HepG2 (cell line): ENCODE measurements around the gene ACVR1B. TPM values are rescaled to one million over a fixed set of nuclear protein-coding genes. Genes with fewer than 3 reads are reported as not detected.

Source experiments
- ATF7 ChIP-seq, 2 experiments: fragments of 450-650 bp in 1 of 2; sonication (generic) in 1 of 2; formaldehyde crosslinking in 1 of 2; IDR thresholded peaks; 2 replicates each; pipeline versions ENCODE4 v1.4.0 to v1.6.1; 2016 to 2020; ENCODE audit warnings: antibody characterized with exemption in 1 of 2, mild to moderate bottlenecking in 1 of 2, missing genetic modification reagents in 1 of 2
- SP5 ChIP-seq: IDR thresholded peaks from 2 replicates; pipeline ENCODE4 v1.6.1; 2016; ENCODE audit warnings: low read depth, borderline replicate concordance
- polyA plus RNA-seq, 8 experiments: library from polyadenylated mRNA; depleted of rRNA in 3 of 8; stranded (reverse) in 7 of 8; unstranded in 1 of 8; fragments of >200 nt; fragmentation: Illumina TruSeq in 4 of 8; extraction: Trizol in 4 of 8; gene quantifications; 2 replicates each; pipeline versions ENCODE4 v1.2.1 to v1.2.3, GENCODE V29; 2011 to 2016; ENCODE audit warnings: low read depth in 4 of 8, missing spikeins in 1 of 8, mixed read lengths in 1 of 8; ENCODE audit not compliant: insufficient read depth in 1 of 8
- total RNA-seq, 5 experiments: library from RNA; depleted of rRNA; stranded (reverse); fragments of >200 nt; fragmentation: Illumina TruSeq; extraction: Trizol; gene quantifications; 2 replicates each; pipeline ENCODE4 v1.2.3, GENCODE V29; 2016; ENCODE audit warnings: low read depth in 1 of 5
- TF ChIP-seq, protein P1 (sequence below): sonication (generic); formaldehyde crosslinking; IDR thresholded peaks from 2 replicates; pipeline ENCODE4 v1.4.0; 2020; ENCODE audit warnings: missing genetic modification reagents
- TF ChIP-seq, protein P2 (sequence below), 2 experiments: fragments of 450-650 bp in 1 of 2; sonication (generic) in 1 of 2; formaldehyde crosslinking in 1 of 2; IDR thresholded peaks; 2 replicates each; pipeline versions ENCODE4 v1.6.1 to v1.8.0; 2016 to 2022; ENCODE audit warnings: antibody characterized with exemption in 1 of 2, mild to moderate bottlenecking in 1 of 2, missing genetic modification reagents in 1 of 2
- TF ChIP-seq, protein P3 (sequence below), 2 experiments: sonication (generic) in 1 of 2; formaldehyde crosslinking in 1 of 2; IDR thresholded peaks; 2 replicates each; pipeline versions ENCODE4 v1.6.1 to v1.9.0; 2014 to 2022; ENCODE audit warnings: antibody characterized with exemption in 1 of 2, borderline replicate concordance in 1 of 2, inconsistent platforms in 1 of 2, low read depth in 1 of 2, missing genetic modification reagents in 1 of 2
- TF ChIP-seq, protein P4 (sequence below): sonication (generic); formaldehyde crosslinking; IDR thresholded peaks from 2 replicates; pipeline ENCODE4 v1.4.0; 2020; ENCODE audit warnings: missing genetic modification reagents

The ACVR1B gene
- total and polyA plus RNA-seq, 2 of the 13 experiments (the other 11 are each of a cell fraction or from before 2014, with no cell fraction given): 8.9 to 12.1 TPM

DNA sequence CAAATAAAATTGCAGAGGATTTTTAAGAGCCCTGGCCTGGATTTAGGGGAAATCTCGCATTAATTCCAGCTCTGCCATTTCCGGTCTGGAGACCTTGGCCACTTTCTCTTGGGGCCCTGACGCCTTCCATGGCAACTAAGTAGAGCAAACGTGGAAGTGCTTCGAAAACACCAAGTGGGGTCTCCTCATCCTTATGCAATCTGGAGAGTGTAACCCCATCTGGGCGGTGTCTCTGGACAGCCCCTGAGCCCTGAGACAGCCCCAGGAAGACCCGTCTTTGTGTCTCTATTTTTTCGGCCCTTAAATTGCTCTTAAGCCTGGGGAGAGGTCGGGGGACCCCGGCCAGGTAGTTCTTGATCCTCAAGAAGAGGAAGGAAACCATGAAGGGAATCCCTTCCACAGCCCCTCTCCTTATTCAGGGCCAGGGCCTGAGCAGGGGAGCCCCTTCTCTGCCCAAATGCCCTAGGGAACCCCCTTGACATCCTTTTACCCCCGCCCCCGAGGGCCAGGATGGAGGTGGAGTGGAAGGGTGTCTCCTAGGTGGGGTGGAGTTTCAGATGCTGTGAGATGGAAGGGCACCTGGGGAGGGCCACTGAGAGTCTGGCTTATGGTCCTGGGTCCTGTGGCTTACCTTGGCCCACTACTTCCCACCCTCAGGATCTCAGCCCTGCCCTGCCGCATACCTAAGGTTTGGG is 82.1 kb downstream of the ACVR1B start (continued):
- TF ChIP-seq, protein P1, sequence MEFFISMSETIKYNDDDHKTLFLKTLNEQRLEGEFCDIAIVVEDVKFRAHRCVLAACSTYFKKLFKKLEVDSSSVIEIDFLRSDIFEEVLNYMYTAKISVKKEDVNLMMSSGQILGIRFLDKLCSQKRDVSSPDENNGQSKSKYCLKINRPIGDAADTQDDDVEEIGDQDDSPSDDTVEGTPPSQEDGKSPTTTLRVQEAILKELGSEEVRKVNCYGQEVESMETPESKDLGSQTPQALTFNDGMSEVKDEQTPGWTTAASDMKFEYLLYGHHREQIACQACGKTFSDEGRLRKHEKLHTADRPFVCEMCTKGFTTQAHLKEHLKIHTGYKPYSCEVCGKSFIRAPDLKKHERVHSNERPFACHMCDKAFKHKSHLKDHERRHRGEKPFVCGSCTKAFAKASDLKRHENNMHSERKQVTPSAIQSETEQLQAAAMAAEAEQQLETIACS (CRISPR knock-in tag): no peak
- TF ChIP-seq, protein P2, sequence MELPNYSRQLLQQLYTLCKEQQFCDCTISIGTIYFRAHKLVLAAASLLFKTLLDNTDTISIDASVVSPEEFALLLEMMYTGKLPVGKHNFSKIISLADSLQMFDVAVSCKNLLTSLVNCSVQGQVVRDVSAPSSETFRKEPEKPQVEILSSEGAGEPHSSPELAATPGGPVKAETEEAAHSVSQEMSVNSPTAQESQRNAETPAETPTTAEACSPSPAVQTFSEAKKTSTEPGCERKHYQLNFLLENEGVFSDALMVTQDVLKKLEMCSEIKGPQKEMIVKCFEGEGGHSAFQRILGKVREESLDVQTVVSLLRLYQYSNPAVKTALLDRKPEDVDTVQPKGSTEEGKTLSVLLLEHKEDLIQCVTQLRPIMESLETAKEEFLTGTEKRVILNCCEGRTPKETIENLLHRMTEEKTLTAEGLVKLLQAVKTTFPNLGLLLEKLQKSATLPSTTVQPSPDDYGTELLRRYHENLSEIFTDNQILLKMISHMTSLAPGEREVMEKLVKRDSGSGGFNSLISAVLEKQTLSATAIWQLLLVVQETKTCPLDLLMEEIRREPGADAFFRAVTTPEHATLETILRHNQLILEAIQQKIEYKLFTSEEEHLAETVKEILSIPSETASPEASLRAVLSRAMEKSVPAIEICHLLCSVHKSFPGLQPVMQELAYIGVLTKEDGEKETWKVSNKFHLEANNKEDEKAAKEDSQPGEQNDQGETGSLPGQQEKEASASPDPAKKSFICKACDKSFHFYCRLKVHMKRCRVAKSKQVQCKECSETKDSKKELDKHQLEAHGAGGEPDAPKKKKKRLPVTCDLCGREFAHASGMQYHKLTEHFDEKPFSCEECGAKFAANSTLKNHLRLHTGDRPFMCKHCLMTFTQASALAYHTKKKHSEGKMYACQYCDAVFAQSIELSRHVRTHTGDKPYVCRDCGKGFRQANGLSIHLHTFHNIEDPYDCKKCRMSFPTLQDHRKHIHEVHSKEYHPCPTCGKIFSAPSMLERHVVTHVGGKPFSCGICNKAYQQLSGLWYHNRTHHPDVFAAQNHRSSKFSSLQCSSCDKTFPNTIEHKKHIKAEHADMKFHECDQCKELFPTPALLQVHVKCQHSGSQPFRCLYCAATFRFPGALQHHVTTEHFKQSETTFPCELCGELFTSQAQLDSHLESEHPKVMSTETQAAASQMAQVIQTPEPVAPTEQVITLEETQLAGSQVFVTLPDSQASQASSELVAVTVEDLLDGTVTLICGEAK (IDR thresholded peaks at IDR 0.05): no peak
- TF ChIP-seq, protein P2 (CRISPR knock-in tag; IDR thresholded peaks at IDR 0.05): no peak
- TF ChIP-seq, protein P3, sequence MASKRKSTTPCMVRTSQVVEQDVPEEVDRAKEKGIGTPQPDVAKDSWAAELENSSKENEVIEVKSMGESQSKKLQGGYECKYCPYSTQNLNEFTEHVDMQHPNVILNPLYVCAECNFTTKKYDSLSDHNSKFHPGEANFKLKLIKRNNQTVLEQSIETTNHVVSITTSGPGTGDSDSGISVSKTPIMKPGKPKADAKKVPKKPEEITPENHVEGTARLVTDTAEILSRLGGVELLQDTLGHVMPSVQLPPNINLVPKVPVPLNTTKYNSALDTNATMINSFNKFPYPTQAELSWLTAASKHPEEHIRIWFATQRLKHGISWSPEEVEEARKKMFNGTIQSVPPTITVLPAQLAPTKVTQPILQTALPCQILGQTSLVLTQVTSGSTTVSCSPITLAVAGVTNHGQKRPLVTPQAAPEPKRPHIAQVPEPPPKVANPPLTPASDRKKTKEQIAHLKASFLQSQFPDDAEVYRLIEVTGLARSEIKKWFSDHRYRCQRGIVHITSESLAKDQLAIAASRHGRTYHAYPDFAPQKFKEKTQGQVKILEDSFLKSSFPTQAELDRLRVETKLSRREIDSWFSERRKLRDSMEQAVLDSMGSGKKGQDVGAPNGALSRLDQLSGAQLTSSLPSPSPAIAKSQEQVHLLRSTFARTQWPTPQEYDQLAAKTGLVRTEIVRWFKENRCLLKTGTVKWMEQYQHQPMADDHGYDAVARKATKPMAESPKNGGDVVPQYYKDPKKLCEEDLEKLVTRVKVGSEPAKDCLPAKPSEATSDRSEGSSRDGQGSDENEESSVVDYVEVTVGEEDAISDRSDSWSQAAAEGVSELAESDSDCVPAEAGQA (IDR thresholded peaks at IDR 0.05; ENCODE audit: low read depth): no peak
- TF ChIP-seq, protein P3 (CRISPR knock-in tag; IDR thresholded peaks at IDR 0.05; ENCODE audit: borderline replicate concordance): no peak
- TF ChIP-seq SP5 (CRISPR knock-in tag) (no peak), ATF7 (IDR thresholded peaks at IDR 0.05) (no peak), ATF7 (CRISPR knock-in tag; IDR thresholded peaks at IDR 0.05) (no peak)
- TF ChIP-seq, protein P4, sequence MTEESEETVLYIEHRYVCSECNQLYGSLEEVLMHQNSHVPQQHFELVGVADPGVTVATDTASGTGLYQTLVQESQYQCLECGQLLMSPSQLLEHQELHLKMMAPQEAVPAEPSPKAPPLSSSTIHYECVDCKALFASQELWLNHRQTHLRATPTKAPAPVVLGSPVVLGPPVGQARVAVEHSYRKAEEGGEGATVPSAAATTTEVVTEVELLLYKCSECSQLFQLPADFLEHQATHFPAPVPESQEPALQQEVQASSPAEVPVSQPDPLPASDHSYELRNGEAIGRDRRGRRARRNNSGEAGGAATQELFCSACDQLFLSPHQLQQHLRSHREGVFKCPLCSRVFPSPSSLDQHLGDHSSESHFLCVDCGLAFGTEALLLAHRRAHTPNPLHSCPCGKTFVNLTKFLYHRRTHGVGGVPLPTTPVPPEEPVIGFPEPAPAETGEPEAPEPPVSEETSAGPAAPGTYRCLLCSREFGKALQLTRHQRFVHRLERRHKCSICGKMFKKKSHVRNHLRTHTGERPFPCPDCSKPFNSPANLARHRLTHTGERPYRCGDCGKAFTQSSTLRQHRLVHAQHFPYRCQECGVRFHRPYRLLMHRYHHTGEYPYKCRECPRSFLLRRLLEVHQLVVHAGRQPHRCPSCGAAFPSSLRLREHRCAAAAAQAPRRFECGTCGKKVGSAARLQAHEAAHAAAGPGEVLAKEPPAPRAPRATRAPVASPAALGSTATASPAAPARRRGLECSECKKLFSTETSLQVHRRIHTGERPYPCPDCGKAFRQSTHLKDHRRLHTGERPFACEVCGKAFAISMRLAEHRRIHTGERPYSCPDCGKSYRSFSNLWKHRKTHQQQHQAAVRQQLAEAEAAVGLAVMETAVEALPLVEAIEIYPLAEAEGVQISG (CRISPR knock-in tag): no peak
